SW480 (cell line): ENCODE data around the gene FCGR2B.
"Not testable (repeated sequence)": the region's sequence is repeated elsewhere in the genome, so short reads cannot be mapped to it uniquely, and the experiment has no call there.

Experiments used
- DNase-seq: peaks from one replicate; pipeline ENCODE4 v3.0.0-alpha.2; 2016; ENCODE audit warnings: low spot score

Gene FCGR2B

DNA sequence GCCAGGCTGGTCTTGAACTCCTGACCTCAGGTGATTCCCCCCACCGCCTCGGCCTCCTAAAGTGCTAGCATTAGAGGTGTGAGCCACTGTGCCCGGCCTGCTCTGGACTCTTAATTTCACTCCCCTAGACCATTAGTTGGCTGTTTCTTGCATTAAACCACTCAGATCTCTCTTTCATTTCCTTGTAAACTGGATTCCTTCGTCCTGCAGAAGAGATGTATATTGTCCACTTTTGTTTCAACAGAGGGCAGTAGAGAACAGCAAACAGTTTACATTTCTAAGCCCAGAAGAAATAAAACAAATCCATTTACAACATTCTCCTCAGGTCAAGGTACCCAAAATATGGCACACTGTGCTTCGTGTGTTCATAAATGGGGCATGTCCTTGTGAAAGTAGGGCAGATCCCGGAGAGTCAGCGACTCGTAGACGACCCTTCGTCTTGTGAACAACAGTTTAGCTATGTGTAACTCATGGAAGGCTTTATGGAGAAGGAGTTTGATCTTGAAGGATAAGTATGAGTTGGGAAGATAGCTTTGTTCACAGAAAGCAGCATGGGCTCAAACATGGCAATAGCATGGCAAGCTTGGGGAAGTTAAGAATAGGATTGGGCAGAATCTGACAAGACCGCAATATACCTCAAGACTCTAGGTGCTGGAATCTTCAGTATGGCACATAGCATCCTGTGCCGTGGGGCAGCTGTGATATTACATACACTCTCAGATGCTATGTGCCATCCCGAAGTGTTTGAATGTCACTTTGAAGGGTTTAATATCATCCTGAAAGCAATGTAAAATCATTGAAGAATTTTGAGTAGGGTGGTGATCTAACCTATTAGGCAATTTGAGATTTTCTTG is 15.2 kb upstream of the FCGR2B start:
- peak; percentile 29 for DNase-seq

- DNase-seq, result not testable (repeated sequence)
These were observed 9.4 kb upstream of the FCGR2B start for GRCh38 chr1:161653541-161653940.

GRCh38 chr1:161653971-161654370 is 9.0 kb upstream of the FCGR2B start:
- not testable (repeated sequence) for DNase-seq

DNA sequence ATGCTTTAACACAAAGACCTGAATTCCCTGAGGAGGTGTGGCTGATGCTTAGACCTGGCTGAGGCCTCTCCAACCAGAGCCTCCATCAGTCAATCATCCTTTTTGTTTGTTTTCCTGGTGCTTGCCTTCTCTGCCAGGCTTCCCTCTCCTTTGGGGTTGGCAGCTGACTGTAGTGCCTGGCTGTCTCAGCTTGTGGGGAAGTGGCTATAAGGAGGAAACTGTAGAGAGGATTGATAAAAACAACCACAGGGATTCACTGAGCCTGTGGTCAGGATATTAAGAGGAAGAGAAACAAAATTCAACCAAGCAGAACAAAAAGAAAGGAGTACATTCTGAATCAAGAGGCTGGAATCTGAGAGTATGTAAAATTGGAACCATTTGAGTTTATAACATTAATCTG is 4.4 kb upstream of the FCGR2B start:
- DNase-seq, result not testable (repeated sequence)

GRCh38 chr1:161661660-161662311 is 1.2 kb upstream of the FCGR2B start:
- DNase-seq, result not testable (repeated sequence)

- not testable (repeated sequence) for DNase-seq
These were observed 626 bp downstream of the FCGR2B start for GRCh38 chr1:161663569-161663968.

DNA sequence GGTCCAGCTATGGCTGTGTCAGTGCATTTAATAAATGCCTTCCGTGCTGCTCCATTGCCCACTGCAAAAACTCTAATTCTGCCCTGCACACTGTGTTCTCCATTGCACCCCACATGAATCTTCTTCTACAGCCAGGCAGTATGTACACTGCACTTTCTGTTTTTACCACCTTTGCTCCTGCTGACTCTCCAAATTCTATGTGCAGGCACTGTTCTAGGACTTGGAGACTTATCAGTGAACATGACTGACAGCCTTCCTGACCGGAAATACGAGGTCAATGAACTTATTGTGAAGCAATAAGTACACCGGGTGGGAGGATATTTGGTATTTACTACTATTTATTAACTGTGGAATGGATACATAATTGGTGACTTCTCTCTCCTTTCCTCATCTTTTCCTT is 1.7 kb downstream of the FCGR2B start:
- DNase-seq, result not testable (repeated sequence)

GRCh38 chr1:161671045-161672020 is 8.4 kb downstream of the FCGR2B start:
- not testable (repeated sequence) for DNase-seq

DNA sequence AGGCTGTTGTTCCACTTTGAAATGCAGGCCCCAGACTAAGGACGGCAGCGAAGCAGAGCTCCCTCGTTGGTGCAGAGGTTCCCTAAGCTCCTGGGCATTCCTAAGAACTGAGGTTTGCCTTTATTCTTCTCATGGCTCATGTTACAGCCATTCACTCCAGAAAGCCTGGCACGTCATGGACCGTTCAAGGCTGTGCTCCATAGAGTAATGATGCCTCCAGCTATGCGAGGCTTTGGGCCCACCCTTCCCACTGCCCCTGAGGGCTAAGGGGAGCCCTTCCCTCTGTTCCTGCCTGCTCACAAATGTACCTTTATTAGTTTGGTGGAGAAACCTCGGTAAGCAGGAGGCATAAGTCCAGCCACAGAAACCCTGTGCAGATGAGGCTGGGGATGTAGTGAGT is 10.5 kb downstream of the FCGR2B start:
- DNase-seq, result not testable (repeated sequence)

DNA sequence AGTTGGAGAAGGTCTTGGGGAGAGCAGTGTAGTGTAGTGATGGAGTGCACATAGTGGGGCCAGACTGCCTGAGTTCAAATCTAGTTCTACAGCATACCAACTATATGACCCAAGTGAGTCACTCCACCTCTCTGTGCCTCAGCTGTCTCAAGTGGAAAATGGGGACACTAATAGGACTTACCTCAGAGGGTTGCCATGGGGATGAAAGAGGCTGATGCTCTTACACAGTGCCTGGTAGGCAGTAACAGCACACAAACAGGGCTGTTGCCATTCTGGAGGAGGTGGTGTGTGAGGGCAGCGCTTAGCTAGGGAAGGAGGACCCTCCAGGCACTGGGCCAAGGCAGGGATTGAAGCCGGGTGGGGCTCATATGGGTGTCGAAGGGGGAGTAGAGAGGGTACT is 11.5 kb downstream of the FCGR2B start:
- DNase-seq, result not testable (repeated sequence)

DNA sequence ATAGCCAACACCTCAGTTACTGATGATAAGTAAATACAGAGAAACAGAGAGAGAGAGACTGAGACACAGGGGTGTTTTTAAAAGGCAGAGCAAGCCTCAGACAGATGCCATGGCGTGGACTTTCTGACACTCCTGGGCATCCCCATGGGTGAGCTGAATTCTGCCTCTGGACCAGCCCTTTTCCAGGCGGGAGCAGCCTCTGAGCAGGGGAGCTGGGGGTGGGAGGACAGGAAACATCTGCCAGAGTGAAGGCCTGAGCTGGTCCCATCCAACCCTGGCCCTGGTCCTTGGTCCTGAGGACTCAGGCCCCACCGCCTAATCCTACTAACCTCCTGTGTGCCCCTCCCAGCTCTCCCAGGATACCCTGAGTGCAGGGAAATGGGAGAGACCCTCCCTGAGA is 12.0 kb downstream of the FCGR2B start:
- not testable (repeated sequence) for DNase-seq

DNA sequence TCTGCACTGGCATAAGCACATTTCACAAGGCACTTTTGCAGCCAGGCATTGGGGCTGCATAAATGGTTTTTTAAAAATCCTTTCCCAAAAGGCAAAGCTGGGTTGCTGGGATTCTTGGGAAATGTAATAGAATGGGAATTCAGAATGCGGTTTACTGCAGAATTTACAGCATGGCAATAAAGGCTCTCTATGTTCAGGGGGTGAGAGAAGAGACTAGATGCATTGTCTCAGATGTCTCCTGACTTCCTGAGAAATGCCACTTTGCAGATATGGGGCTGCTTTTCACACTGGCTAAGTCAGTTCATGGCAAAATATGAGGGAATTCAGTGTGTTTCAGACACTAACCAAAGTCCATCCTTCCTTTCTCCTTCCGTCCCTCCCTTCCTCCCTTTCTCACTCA is 13.5 kb downstream of the FCGR2B start:
- DNase-seq, result no peak

DNA sequence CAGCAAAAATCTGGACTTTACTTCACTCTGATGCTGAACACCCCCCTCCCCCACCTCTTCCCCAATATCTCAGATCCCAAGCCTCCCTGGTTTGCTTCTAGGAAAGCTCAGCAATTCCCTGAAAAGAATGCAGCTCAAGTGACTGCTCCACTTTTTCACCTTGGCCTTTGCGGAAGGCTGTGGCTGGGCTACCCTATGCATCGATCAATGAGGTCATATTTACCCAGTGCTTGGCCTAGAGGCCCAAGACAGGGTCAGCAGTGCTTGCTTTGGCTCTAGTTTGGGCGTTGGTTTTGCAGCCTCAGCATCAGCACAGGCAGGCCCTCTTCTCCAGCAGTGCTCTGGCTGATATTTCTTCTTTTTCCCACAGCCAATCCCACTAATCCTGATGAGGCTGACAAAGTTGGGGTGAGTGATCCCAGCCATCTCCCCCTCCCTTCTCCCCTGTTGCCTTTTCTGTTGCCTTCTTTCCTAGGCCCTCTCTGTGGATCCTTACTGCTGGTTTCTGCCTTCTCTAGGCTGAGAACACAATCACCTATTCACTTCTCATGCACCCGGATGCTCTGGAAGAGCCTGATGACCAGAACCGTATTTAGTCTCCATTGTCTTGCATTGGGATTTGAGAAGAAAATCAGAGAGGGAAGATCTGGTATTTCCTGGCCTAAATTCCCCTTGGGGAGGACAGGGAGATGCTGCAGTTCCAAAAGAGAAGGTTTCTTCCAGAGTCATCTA is 14.2 kb downstream of the FCGR2B start:
- no peak for DNase-seq

DNA sequence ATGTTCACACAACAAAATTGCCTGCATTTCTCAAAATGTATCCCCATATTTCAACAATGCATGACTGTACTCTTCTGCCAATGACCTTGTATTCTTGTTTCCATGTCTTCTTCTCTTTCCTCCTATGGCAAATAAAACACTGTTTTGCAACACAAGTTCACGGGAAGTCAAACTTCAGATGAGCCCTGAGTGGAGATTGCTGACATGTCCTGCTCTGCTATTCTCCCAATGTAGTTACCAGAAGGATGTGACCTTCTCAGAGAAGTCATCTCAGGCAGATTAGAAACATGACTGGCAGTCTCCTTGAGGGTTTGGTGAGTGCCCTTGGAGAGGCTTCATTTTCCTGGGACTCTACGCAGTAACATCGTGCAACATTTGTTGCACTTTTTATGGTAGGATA is 15.6 kb downstream of the FCGR2B start:
- no peak for DNase-seq

DNA sequence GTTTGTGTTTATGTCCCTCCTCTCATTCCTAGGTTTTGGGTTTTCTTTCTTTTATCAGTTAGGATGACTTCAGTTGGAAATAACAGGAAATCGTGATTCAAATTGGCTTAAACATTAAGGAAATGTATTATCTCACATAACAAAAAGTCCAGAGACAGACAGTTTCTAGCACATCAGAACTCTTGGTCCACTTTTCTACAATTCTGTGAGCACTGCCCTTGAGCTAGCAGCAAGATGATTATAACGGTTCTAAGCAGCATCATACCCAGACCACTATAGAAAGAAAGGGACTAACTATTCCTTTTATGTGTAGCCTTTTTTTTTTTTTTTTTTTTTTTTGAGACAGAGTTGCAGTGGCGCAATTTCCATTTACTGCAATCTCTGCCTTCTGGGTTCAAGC is 18.9 kb downstream of the FCGR2B start:
- no peak for DNase-seq

- DNase-seq, result no peak
These were observed 26.0 kb downstream of the FCGR2B start for GRCh38 chr1:161688946-161689345.

DNA sequence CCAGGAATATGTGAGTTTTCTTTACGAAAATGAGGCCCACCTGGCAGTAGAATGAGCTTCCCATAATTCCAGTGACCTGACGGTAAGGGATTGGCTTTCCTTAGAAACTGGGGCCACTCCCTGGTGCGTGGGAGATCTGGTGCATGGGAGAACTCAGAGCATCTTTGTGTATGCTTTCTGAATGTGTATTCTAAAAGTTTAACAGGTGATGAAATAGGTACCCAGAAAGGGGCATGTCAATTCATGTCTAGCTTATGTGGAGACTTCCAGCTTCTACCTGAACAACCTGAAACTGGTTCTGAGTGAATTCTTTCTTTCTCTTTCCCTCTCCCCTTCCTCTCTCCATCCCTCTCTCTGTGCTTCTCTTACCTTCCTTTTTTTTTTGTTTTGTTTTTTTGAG is 28.9 kb downstream of the FCGR2B start:
- DNase-seq, result no peak

DNA sequence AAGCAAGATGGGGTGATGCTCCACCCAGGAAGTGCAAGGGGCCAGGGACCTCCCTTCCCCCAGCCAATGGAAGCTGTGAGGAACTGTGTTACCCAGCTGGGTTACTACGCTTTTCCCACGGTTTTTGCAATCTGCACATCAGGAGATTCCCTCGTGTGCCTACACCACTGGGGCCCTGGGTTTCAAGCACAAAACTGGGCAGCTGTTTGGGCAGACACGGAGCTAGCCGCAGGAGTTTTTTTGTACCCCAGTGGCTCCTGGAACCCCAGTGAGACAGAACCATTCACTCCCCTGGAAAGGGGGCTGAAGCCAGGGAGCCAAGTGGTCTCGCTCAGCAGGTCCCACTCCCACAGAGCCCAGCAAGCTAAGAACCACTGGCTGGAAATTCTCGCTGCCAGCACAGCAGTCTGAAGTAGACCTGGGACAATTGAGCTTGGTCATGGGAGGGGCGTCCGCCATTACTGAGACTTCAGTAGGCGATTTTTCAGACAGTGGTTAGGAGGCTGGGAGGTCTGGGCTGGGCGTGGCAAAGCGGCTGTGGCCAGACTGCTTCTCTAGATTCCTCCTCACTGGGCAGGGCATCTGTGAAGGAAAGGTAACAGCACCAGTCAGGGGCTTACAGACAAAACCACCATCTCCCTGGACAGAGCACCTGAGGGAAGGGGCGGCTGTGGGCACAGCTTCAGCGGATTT is 30.2 kb downstream of the FCGR2B start:
- not testable (repeated sequence) for DNase-seq

GRCh38 chr1:161698302-161698701 is 35.4 kb downstream of the FCGR2B start:
- DNase-seq, result not testable (repeated sequence)

DNA sequence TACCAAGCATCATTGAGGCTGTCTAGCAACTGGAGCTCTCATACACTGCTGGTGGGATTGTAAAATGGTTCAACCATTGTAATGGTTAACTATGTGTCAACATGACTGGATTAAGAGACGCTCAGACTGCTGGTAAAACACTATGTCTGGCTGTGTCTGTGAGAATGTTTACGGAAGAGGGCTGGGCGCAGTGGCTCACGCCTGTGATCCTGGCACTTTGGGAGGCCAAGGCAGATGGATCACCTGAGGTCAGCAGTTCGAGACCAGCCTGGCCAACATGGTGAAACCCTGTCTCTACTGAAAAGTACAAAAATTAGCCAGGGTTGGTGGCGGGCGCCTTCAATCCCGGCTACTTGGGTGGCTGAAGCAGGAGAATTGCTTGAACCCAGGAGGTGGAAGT is 39.3 kb downstream of the FCGR2B start:
- no peak for DNase-seq

GRCh38 chr1:161705537-161705936 is 42.6 kb downstream of the FCGR2B start:
- no peak for DNase-seq
